Neural cell (in vitro differentiated cells): ENCODE measurements around the gene ABHD12. TPM values are rescaled to one million over a fixed set of nuclear protein-coding genes. Genes with fewer than 3 reads are reported as not detected.

Source experiments
- H2AFZ ChIP-seq: fragments of 200-600, 300-800 bp; sonication (generic), shearing (Covaris generic); 2 replicates; pipeline ENCODE4 v1.6.0; 2014; ENCODE audit warnings: low read depth, mild to moderate bottlenecking, antibody characterized with exemption, low read length, moderate library complexity
- H3F3A ChIP-seq: fragments of 200-600 bp; shearing (Covaris generic); 2 replicates; pipeline ENCODE4 v1.6.1; 2016; ENCODE audit warnings: mild to moderate bottlenecking, moderate library complexity, mixed read lengths, antibody characterized with exemption, low read length; ENCODE audit not compliant: insufficient read depth, poor library complexity, severe bottlenecking
- H3K27ac ChIP-seq: fragments of 200-600, 300-800 bp; sonication (generic), shearing (Covaris generic); 2 replicates; pipeline ENCODE4 v1.5.1; 2014; ENCODE audit warnings: mild to moderate bottlenecking, low read length, moderate library complexity
- H3K27me3 ChIP-seq: fragments of 300-800, 200-600 bp; sonication (generic), shearing (Covaris generic); 2 replicates; pipeline ENCODE4 v1.6.0; 2014; ENCODE audit warnings: mild to moderate bottlenecking, low read depth, low read length, moderate library complexity; ENCODE audit not compliant: insufficient read depth
- H3K36me3 ChIP-seq: fragments of 300-800, 200-600 bp; sonication (generic), shearing (Covaris generic); 2 replicates; pipeline ENCODE4 v1.5.1; 2014; ENCODE audit warnings: mild to moderate bottlenecking, antibody characterized with exemption, low read length, moderate library complexity; ENCODE audit not compliant: insufficient read depth
- H3K4me2 ChIP-seq: fragments of 300-800, 200-600 bp; sonication (generic), shearing (Covaris generic); 2 replicates; pipeline ENCODE4 v1.6.0; 2014; ENCODE audit warnings: mild to moderate bottlenecking, low read length
- H3K4me3 ChIP-seq: fragments of 300-800, 200-600 bp; sonication (generic), shearing (Covaris generic); 2 replicates; pipeline ENCODE4 v1.5.1; 2014; ENCODE audit warnings: mild to moderate bottlenecking, low read length, moderate library complexity
- H3K79me2 ChIP-seq: fragments of 200-600 bp; shearing (Covaris generic); replicated peaks from 2 replicates; pipeline ENCODE4 v1.6.0; 2014; ENCODE audit warnings: mild to moderate bottlenecking, low read length, moderate library complexity; ENCODE audit not compliant: insufficient read depth
- H3K9ac ChIP-seq: fragments of 300-800, 200-600 bp; sonication (generic), shearing (Covaris generic); 2 replicates; pipeline ENCODE4 v1.6.1; 2016; ENCODE audit warnings: mild to moderate bottlenecking, low read length, mixed read lengths
- H3K9me2 ChIP-seq: fragments of 200-600 bp; shearing (Covaris generic); 2 replicates; pipeline ENCODE4 v1.6.1; 2016; ENCODE audit warnings: mild to moderate bottlenecking, low read length, mixed read lengths; ENCODE audit not compliant: insufficient read depth
- H3K9me3 ChIP-seq: fragments of 200-600, 300-800 bp; sonication (generic), shearing (Covaris generic); 2 replicates; pipeline ENCODE4 v1.6.1; 2016; ENCODE audit warnings: mild to moderate bottlenecking, mixed run types, low read length, moderate library complexity, mixed read lengths
- H4K20me1 ChIP-seq: fragments of 200-600 bp; shearing (Covaris generic); 2 replicates; pipeline ENCODE4 v1.6.1; 2016; ENCODE audit warnings: mild to moderate bottlenecking, mixed run types; ENCODE audit not compliant: insufficient read depth
- CTCF ChIP-seq: fragments of 450-650 bp; IDR thresholded peaks from 2 replicates; pipeline ENCODE4 v1.5.1; 2014; ENCODE audit warnings: antibody characterized with exemption, mild to moderate bottlenecking, moderate library complexity; ENCODE audit not compliant: poor library complexity, severe bottlenecking
- EP300 ChIP-seq: fragments of 450-650 bp; conservative IDR thresholded peaks from 2 replicates; pipeline ENCODE4 v1.6.1; 2014; ENCODE audit warnings: antibody characterized with exemption, mild to moderate bottlenecking, moderate library complexity; ENCODE audit not compliant: poor library complexity, severe bottlenecking
- EZH2 ChIP-seq: fragments of 200-600, 300-800 bp; shearing (Covaris generic), sonication (generic); IDR thresholded peaks from 2 replicates; pipeline ENCODE4 v1.6.1; 2014; ENCODE audit warnings: antibody characterized with exemption, low read length, borderline replicate concordance, mild to moderate bottlenecking; ENCODE audit not compliant: insufficient read depth, poor library complexity, severe bottlenecking
- MXI1 ChIP-seq: fragments of 450-650 bp; conservative IDR thresholded peaks from 2 replicates; pipeline ENCODE4 v1.6.1; 2014; ENCODE audit warnings: antibody characterized with exemption, mild to moderate bottlenecking; ENCODE audit not compliant: poor library complexity, severe bottlenecking
- POLR2AphosphoS5 ChIP-seq: IDR thresholded peaks from 2 replicates; pipeline ENCODE4 v1.6.1; 2012
- RAD21 ChIP-seq: fragments of 450-650 bp; conservative IDR thresholded peaks from 2 replicates; pipeline ENCODE4 v1.6.1; 2014; ENCODE audit warnings: antibody characterized with exemption, mild to moderate bottlenecking, moderate library complexity
- REST ChIP-seq: IDR thresholded peaks from 2 replicates; pipeline ENCODE4 v1.6.1; 2012; ENCODE audit warnings: borderline replicate concordance
- SMC3 ChIP-seq: fragments of 450-650 bp; conservative IDR thresholded peaks from 2 replicates; pipeline ENCODE4 v1.6.1; 2014; ENCODE audit warnings: antibody characterized with exemption, mild to moderate bottlenecking, moderate library complexity; ENCODE audit not compliant: poor library complexity
- TAF1 ChIP-seq: IDR thresholded peaks from 2 replicates; pipeline ENCODE4 v1.6.1; 2012; ENCODE audit warnings: low read depth
- polyA plus RNA-seq: library from polyadenylated mRNA; depleted of rRNA; stranded (reverse); fragments of >200 nt; gene quantifications from 2 replicates; pipeline ENCODE4 v1.2.3, GENCODE V29; 2014

Gene ABHD12
- polyA plus RNA-seq, 1 donor from 2014 or later: 32.3 TPM

- Histone ChIP-seq H3F3A (no peaks in the 10 kb centered on the region), H3K4me2 (no peak overlapping the region), H3K79me2 (peaks cover 16% of the 10 kb centered on the region), H3K9me3 (no peaks in the 10 kb centered on the region), H3K27me3 (no peaks in the 10 kb centered on the region), H3K9ac (no peak overlapping the region), H3K9me2 (no peaks in the 10 kb centered on the region), H3K27ac (no peak overlapping the region), H2AFZ (no peak overlapping the region), H4K20me1 (no peaks in the 10 kb centered on the region), H3K36me3 (no peaks in the 10 kb centered on the region), H3K4me3 (no peak overlapping the region)
- TF ChIP-seq REST: no peak
- no peak for TF ChIP-seq MXI1
- no peak for TF ChIP-seq EP300
- TF ChIP-seq TAF1: no peak
- TF ChIP-seq SMC3: no peak
- TF ChIP-seq EZH2: no peak
- TF ChIP-seq RAD21: no peak
- TF ChIP-seq CTCF: no peak
- no peak for TF ChIP-seq POLR2AphosphoS5
Observed at GRCh38 chr20:25374842-25375241, 15.8 kb downstream of the ABHD12 start.

- TF ChIP-seq EZH2 (no peak), SMC3 (no peak), MXI1 (no peak), TAF1 (no peak), POLR2AphosphoS5 (no peak), REST (no peak), EP300 (no peak), RAD21 (no peak), CTCF (no peak)
- Histone ChIP-seq H3K9me2 (no peaks in the 10 kb centered on the region), H3K27me3 (no peaks in the 10 kb centered on the region), H3K36me3 (no peaks in the 10 kb centered on the region), H3K27ac (no peak overlapping the region), H3K4me3 (no peak overlapping the region), H3K79me2 (peaks cover 3% of the 10 kb centered on the region), H3F3A (no peaks in the 10 kb centered on the region), H3K9me3 (peaks cover 2% of the 10 kb centered on the region), H2AFZ (no peak overlapping the region), H3K9ac (no peak overlapping the region), H3K4me2 (no peak overlapping the region), H4K20me1 (no peaks in the 10 kb centered on the region)
Observed at GRCh38 chr20:25372584-25373336, 17.9 kb downstream of the ABHD12 start.
